GM21381 (cell line): Measurements from ENCODE around the gene AGK.
"Not testable (repeated sequence)": the region's sequence is repeated elsewhere in the genome, so short reads cannot be mapped to it uniquely, and the experiment has no call there.

Experiments used
- ATAC-seq: cut with Tn5 transposase; IDR thresholded peaks from one replicate; pipeline ENCODE4 v1.9.1; 2021; ENCODE audit warnings: mild to moderate bottlenecking, moderate library complexity; ENCODE audit not compliant: unreplicated experiment

The AGK gene

GRCh38 chr7:141550386-141551093, 670 bp upstream of the AGK start:
- peak; percentile 16 for ATAC-seq

- ATAC-seq: no peak
These were observed 572 bp downstream of the AGK start for GRCh38 chr7:141551782-141552181.

DNA sequence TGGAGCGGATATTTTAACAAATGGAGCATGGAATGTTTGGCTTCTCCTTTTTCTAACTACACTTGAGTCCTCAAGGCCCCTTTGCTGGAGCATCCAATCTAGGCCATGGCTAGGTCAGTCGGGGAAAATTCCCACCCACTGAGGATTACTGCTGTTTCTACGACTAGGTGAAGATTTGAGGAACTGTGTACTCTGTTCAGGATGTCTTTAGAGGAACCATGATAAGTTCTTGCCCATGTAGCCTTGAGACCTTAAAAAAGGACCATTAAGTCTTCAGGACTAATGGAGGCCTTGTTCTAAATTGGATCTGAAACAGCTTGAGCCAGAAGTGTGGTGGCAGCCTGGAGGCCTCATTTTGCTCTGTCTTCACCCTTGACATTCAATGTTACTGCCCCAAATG, 6.2 kb downstream of the AGK start:
- no peak for ATAC-seq

DNA sequence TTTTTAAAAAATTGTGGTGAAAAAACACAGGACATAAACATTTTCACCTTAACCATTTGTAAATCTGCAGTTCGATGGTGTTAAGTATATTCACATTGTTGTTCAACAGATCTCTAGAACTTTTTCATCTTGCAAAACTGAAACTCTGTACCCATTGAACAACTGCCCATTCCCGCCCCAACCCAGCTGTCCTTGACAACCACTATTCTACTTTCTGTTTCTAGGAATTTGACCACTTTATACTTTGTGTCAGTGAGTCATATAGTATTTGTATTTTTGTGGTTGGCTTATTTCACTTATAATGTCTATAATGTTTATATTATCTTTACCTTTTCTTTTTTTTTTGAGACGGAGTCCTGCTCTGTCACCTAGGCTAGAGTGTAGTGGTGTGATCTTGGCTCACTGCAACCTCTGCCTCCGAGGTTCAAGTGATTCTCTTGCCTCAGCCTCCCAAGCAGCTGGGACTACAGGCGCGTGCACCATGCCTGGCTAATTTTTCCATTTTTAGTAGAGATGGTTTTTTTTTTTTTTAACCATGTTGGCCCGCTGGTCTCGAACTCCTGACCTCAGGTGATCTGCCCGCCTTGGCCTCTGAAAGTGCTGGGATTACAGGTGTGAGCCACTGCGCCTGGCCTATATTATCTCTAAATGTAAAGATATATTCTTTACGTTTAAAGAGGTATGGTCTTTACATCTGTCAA, 6.8 kb downstream of the AGK start:
- not testable (repeated sequence) for ATAC-seq

- ATAC-seq: peak; percentile 82
These were observed 7.5 kb downstream of the AGK start for GRCh38 chr7:141558544-141559183.

GRCh38 chr7:141559961-141560360, 8.8 kb downstream of the AGK start:
- ATAC-seq: no peak

DNA sequence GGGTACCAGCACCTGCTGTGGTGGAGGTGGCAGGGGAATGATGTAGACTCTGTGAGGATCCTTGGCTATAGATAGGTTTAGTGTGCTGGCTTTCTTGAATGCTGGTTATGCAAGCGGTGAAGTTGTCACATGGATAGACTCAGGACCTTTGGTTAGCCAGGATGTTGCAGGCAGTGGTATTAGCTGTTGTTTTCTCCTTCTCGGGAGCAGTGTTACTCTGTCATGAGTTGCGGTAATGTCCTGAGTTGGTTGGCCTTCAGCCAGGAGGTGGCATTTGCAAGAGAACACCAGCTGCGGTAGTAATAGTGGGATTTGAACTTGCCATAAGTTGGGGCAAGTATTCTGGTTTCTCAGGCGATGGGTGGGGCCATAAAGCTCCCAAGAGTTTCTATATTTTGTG, 10.8 kb downstream of the AGK start:
- ATAC-seq: no peak

GRCh38 chr7:141562543-141562942, 11.3 kb downstream of the AGK start:
- no peak for ATAC-seq

DNA sequence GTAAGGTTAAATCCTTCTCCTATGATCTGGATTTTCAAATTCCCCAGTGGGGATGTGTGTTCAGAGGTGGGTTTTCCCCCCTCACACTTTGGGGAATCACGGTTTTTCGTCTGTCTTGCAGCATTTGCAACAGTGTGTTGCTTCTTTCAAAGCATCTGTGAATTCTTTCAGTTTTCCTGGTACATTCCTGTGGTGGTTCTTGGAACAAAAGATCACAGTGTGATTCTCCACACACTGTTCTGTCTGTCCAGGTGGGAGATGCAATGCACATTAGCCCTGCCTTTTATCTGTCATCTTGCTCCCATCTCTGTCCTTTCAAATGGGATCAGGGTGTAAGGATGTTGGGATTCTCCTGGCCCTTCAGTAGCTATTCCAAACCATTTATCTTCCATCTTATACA, 11.8 kb downstream of the AGK start:
- ATAC-seq: no peak

DNA sequence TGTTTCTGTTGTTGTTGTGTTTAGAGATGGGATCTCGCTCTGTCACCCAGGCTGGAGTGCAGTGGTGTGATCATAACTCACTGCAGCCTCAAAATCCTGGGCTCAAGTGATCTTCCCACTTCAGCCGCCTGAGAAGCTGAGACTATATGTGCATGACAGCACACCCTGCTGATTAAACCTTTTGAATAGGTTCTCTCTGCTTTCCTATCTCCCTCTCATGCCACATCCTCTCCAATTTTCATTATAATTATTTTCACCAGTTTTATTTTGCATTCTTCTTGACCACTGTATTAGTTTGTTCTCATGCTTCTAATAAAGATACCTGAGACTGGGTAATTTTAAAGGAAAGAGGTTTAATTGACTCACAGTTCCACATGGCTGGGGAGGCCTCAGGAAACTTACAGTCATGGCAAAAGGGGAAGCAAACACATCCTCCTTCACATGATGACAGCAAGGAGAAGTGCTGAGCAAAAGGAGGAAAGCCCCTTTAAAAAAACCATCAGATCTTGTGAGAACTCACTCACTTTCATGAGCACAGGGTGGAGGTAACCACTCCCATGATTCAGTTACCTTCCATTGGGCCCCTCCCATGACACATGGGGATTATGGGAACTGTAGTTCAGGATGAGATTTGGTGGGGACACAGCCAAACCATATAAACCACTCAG, 12.9 kb downstream of the AGK start:
- ATAC-seq: no peak

DNA sequence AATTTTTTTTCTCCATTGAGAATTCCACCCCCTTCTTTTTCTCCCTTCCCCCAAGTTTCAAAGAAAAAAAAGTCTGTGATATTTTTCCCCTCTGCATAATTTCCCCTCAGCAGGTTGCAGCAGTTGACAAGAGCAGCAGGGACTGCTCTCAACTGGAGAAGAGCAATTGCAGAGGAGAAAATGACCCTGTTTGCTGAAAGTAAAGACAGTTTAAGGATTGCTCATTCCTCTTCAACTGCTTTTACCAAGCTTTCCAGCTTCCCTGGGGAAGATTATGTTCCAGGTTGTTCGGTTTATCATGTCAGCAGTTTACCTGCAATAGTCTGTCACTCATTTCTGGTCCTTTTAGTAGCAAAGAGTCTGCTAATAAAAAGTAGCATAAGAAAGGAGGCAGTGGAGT, 16.2 kb downstream of the AGK start:
- no peak for ATAC-seq

DNA sequence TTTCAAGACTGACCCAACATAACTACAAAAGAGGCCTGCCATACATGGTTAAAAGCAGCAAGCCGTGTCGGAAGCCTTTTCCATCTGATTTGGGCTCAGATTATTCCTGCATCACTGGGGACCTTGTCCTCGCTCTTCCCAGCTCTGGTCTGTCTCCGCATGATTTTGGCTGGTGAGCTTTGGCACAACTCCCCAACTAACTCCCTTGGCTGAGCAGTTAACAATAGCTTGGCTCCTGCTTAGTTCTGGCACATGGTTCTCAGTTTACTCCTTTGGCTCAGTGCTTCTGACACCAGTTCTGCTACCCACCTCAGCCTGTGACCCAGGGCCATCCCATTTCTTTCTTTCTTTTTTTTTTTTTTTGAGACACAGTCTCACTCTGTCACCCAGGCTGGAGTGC, 17.0 kb downstream of the AGK start:
- ATAC-seq: no peak

DNA sequence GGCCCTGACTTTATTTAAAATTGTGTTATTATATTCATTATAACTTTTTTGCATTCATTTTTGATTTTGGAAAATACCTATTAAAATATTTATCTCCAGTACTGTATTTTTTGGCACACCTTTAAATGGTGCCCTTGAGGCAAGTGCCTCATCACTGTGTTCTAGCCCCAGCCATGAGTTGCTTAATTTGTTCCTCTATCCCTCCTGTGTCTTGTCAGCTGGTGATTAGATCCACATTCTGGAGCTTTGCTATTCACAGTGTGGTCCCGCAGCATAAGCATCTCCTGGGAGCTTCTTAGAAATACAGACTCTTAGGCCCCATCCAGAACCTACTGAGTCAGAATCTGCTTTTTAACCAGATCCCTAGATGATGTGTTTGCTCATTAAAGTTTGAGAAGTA, 19.8 kb downstream of the AGK start:
- ATAC-seq: no peak

DNA sequence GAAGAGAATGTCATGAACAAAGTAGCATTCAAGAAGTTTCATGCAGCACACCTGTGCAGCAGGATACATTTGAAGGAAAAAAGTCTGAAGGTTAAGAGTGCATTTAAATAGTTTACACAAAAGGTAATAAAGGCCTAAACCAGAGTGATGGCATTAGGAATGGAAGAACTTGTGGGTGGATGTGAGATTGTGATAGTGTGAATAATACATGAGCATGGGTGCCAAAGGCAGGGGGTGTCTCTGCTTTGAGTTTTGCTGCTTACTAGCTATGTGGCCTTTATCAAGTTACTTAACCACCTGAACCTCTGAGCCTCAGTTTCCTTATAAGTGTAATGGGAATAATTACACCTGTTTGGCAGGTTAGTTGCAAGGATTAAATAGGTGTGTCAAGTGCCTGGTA, 21.0 kb downstream of the AGK start:
- no peak for ATAC-seq

- ATAC-seq: no peak
These were observed 22.3 kb downstream of the AGK start for GRCh38 chr7:141573511-141573910.

DNA sequence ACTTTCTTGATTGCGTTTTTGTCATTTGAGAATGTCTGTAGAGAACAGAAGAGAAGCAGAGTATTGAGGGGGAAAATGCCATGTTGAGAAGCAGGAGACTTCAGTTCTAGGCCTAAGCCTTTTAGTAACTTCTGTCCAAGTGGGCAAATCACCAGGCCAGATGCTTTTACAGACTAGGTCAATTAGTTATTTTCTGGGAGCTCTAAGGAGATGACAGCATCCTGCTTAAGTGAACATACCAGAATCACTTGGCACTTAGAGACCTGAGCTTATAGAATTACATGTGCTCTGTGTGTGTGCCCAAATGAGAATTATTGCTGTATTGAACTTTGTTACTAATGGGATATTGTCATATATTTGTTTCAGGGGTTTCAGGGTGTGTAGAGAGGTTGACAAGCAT, 24.0 kb downstream of the AGK start:
- no peak for ATAC-seq

GRCh38 chr7:141575654-141576448, 24.6 kb downstream of the AGK start:
- ATAC-seq: no peak

DNA sequence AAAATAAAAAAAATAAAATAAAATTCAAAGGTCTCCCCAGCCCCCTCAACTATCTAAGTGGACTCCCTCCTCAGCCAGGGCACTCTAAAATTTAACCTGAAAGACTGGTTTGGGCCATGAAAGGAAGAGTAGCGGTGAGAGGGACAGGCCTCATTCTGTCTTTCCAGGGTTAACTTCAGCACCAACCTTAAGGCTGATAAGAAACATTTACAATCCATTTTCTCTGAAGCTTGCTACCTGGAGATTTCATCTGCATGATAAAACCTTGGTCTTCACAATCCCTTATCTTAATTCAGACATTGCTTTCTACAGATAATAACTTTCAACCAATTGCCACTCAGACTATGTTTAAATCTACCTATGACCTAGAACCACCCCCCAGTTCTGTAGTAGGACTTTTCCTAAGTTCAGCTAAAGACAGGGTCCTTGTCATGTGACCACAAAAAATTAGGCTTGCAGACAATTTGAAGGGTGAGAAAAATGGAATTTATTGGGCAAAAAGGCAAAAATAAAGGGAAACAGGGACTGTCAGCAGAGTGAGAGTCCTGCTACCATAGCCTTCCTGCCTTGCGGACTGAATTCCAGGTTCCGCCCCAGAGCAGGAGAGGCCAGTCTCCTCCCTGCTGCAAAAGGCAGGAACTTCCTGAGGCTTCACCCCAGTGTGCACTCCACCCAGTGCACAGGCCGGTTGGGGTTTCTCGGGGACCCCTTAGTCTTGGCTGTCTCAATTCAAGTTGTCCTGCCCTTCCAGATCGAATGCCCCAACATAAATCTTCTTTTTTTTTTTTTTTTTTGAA, 26.0 kb downstream of the AGK start:
- ATAC-seq: no peak

GRCh38 chr7:141579953-141580352, 28.7 kb downstream of the AGK start:
- not testable (repeated sequence) for ATAC-seq

DNA sequence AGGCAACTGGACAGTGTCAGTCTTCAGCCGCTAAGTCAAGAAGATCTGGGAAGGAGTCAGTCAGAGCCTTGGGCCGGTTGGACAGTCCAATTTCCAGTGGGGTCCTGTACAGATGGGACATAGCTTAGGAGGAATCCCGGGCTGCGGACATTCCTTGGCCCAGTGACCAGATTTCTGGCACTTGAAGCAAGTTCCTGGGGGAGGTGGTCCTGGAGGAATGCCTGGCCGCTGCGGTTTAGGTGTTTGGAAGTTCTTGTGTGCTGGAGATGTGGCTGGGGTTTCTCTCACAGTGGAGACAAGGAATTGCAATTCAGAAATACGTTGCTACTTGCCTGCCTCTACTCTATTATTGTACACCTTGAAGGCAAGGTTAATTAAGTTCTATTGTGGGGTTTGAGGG, 30.9 kb downstream of the AGK start:
- ATAC-seq: not testable (repeated sequence)
